ENCODE measurements around the gene IGFL3.

IGFL3 gene

DNA sequence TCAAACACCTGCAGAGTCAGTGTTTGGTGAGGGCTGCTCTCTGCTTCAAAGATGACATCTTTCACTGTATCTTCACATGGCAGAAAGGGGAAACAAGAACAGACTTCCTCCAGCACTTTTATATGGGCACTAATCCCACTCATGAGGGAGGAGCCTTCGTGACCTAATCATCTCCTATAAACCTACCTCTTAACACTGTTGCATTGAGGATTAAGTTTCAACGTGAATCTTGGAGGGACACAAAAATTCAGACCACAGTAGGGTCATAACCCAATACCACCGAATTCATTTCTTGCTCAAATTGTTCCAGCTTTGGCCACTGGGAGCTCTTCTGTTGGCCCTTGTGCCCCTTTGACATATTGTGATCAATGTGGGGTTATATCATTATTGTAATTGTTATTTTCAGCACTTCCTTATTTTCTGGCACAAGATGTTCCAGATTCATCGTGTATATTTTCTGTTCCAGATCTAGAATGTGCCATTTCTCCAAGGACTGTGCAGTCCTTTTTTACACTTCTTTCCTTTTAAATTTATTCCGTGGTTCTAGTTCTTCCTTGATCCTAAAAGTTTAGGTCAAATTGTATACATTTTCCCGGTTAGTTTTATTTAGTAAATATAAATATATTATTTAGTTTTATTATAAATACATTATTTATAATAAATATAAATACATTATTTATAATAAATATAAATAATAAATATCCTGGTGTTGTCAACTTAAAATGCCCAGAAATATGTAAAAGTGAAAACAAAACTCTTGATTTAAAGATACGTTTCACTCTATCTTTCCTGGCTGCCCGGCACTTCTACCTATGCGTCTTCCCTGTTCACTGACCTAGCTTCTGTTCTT, 48.2 kb downstream of the IGFL3 start:
- DNase-seq: no peak

DNA sequence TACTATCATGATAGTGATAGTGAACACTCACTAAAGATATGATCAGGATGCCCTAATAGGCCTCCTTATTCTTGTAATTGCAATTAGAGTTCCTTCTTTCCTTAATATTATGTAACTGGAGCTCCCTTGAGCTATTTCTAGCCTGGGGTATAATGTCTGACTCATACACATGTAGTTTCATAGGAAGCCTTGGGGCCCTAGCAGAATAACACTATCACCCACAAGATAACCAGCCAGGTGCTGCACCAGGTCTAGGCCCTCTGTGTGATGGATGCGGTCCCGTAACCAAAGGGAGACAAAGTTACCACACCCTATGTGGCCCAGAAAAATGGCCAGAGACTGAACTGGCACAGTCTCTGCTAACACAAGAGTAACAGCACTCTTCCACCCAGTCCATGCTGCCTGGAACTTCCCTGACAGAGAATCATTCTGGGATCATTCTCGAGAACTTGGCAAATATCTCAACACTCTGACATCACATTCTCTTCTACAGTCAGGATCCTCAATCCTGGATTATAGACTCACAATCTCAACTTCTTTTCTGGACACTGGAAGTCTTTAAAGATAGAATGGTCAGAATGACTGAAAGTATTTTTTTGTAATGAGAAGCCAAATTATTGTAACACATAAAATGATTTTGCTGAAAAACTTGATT, 51.1 kb downstream of the IGFL3 start:
- DNase-seq: no peak

Data from NCI-H1417 treated with DMSO at 0.1 percent for 48 hours (cell line).